H1 (cell line): ENCODE data around the gene LTC4S. TPM values are rescaled to one million over a fixed set of nuclear protein-coding genes. Genes with fewer than 3 reads are reported as not detected.

ENCODE experiments used
- ASH2L ChIP-seq: fragments of 200-600, 300-600 bp; sonication (generic); IDR thresholded peaks from one replicate; pipeline ENCODE4 v1.7.1; 2017; ENCODE audit warnings: low read length
- CBX5 ChIP-seq: fragments of 300-800, 300-1000 bp; sonication (generic); IDR thresholded peaks from 2 replicates; pipeline ENCODE4 v1.7.1; 2016; ENCODE audit warnings: antibody characterized with exemption, low read length, low read depth
- JUN ChIP-seq: IDR thresholded peaks from 2 replicates; pipeline ENCODE4 v1.6.1; 2011; ENCODE audit warnings: low read depth, mild to moderate bottlenecking, improper control_type of control experiment, low read length
- RAD21 ChIP-seq, 2 experiments: IDR thresholded peaks in 1 of 2; conservative IDR thresholded peaks in 1 of 2; 2 replicates each; pipeline ENCODE4 v1.6.1; 2011; ENCODE audit warnings: low read depth in 2 of 2, low read length in 2 of 2, improper control_type of control experiment in 1 of 2, inconsistent platforms in 1 of 2, mild to moderate bottlenecking in 1 of 2, moderate library complexity in 1 of 2
- polyA plus RNA-seq, 7 experiments: library from polyadenylated mRNA; depleted of rRNA in 3 of 7; stranded (reverse) in 5 of 7; unstranded in 2 of 7; fragments of >200 nt in 5 of 7; fragments of 200-250 nt in 2 of 7; gene quantifications; 1 replicate in 5 of 7; 2 replicates in 1 of 7; 4 replicates in 1 of 7; pipeline versions ENCODE4 v1.2.1 to v1.2.3, GENCODE V29; 2011 to 2013; ENCODE audit warnings: missing spikeins in 2 of 7, mixed read lengths in 2 of 7
- total RNA-seq: library from RNA; stranded (reverse); fragmentation: NEBNext Ultra II Directional; extraction: Animal tissue kit (Norgen Biotek cat#: 25700); gene quantifications from 2 replicates; pipeline ENCODE4 v1.2.1, GENCODE V29; 2021

LTC4S gene
- total and polyA plus RNA-seq, 2 of the 8 experiments (the other 6 are each of a cell fraction or from before 2014, with no cell fraction given), result 2.2 to 3.7 TPM

DNA sequence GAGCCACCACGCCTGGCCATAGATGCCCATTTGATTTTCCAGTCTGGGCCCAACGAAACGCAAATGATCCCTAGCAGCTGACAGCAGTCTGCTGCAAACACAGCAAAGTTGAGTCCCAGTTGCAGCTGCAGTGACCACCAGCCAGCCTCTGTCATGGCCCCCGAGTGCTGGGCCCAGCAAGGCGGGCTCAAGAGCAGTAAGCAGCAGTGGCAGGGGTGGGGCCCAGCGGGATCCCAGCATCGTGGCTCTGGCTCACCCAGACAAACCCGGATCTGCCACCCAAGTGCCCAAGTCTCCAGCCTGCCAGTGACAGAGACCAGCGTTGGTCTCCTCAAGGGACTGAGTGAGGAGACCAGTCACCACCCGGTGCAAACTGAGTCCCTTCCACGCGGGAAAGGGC, 6.9 kb upstream of the LTC4S start (continued):
- TF ChIP-seq JUN (no peak), CBX5 (no peak), ASH2L (no peak), RAD21 (IDR thresholded peaks at IDR 0.05 in 1 of 2, conservative IDR thresholded peaks at IDR 0.05 in 1 of 2; ENCODE audit: low read depth in 2 of 2, low read length in 2 of 2) (no peak)
